ENCODE measurements around the gene JMJD8.

Gene JMJD8

DNA sequence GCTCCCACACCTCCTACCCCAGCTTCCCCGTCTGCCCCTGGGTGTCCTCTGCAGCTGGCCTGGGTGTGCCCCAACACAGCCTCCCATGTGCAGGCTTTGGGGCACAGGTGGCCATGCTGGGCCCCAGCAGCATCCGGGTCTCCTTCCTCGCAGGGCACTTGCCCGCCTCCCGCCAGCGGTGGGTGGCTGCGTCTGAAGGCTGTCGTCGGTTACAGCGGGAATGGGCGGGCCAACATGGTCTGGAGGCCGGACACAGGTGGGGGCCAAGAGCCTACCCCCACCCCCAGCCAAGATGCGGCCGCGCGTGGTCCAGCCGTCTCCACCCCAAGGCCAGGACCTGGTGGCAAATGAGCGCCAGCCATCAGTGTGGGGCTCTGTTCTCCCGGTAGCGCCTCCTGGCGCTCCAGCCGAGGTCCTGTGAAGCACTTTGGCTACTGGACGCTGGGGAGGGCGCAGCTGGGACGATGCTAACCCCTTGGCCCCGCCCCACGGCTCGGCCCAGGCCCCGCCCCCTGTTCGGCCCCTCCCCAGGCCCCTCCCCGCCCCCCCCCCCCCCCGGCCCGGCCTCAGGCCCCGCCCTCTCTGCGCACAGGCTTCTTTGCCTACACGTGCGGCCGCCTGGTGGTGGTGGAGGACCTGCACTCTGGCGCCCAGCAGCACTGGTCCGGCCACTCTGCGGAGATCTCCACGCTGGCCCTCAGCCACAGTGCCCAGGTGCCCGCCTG lies 23.5 kb downstream of the JMJD8 start:
- TF ChIP-seq REST (IDR thresholded peaks at IDR 0.05; ENCODE audit: insufficient read depth in 1 of 2, low read depth in 2 of 2, low read length in 2 of 2) (no peak), SIN3A (IDR thresholded peaks at IDR 0.05; ENCODE audit: borderline replicate concordance, insufficient read depth, low read length) (no peak), POLR2AphosphoS5 (IDR thresholded peaks at IDR 0.05; ENCODE audit: low read depth, low read length) (peak; percentile 52; the same call in 1 of the 2 replicates), TAF1 (IDR thresholded peaks at IDR 0.05; ENCODE audit: borderline replicate concordance, insufficient read depth, low read length) (no peak), FOXP2 (optimal IDR thresholded peaks at IDR 0.05; ENCODE audit: borderline replicate concordance, extremely low read depth, extremely low read length, insufficient read depth) (no peak)

DNA sequence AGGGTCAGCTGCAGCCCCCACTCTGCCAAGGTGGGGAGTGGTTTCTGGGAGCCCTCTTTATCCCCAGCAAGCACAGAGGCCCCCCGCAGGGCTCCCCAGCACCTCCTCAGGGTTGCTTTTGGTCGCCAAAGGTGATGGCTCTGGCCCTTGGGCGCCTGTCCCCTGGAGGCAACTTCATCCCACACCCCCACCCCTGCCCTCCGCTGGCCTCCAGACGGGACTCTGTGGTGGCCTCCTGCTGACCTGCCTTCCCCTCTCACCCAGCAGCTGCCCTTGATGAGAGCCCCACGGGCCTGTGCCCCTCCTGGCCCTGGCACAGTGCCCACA lies 24.0 kb downstream of the JMJD8 start:
- TF ChIP-seq POLR2AphosphoS5 (IDR thresholded peaks at IDR 0.05; ENCODE audit: low read depth, low read length) = no peak
- no peak for TF ChIP-seq REST (IDR thresholded peaks at IDR 0.05; ENCODE audit: insufficient read depth in 1 of 2, low read depth in 2 of 2, low read length in 2 of 2)
- TF ChIP-seq FOXP2 (optimal IDR thresholded peaks at IDR 0.05; ENCODE audit: borderline replicate concordance, extremely low read depth, extremely low read length, insufficient read depth) = no peak
- no peak for TF ChIP-seq TAF1 (IDR thresholded peaks at IDR 0.05; ENCODE audit: borderline replicate concordance, insufficient read depth, low read length)
- TF ChIP-seq SIN3A (IDR thresholded peaks at IDR 0.05; ENCODE audit: borderline replicate concordance, insufficient read depth, low read length) = no peak

GRCh38 chr16:659618-660017 lies 24.5 kb downstream of the JMJD8 start:
- TF ChIP-seq REST (IDR thresholded peaks at IDR 0.05; ENCODE audit: insufficient read depth in 1 of 2, low read depth in 2 of 2, low read length in 2 of 2) (no peak), POLR2AphosphoS5 (IDR thresholded peaks at IDR 0.05; ENCODE audit: low read depth, low read length) (no peak), FOXP2 (optimal IDR thresholded peaks at IDR 0.05; ENCODE audit: borderline replicate concordance, extremely low read depth, extremely low read length, insufficient read depth) (no peak), SIN3A (IDR thresholded peaks at IDR 0.05; ENCODE audit: borderline replicate concordance, insufficient read depth, low read length) (no peak), TAF1 (IDR thresholded peaks at IDR 0.05; ENCODE audit: borderline replicate concordance, insufficient read depth, low read length) (no peak)

DNA sequence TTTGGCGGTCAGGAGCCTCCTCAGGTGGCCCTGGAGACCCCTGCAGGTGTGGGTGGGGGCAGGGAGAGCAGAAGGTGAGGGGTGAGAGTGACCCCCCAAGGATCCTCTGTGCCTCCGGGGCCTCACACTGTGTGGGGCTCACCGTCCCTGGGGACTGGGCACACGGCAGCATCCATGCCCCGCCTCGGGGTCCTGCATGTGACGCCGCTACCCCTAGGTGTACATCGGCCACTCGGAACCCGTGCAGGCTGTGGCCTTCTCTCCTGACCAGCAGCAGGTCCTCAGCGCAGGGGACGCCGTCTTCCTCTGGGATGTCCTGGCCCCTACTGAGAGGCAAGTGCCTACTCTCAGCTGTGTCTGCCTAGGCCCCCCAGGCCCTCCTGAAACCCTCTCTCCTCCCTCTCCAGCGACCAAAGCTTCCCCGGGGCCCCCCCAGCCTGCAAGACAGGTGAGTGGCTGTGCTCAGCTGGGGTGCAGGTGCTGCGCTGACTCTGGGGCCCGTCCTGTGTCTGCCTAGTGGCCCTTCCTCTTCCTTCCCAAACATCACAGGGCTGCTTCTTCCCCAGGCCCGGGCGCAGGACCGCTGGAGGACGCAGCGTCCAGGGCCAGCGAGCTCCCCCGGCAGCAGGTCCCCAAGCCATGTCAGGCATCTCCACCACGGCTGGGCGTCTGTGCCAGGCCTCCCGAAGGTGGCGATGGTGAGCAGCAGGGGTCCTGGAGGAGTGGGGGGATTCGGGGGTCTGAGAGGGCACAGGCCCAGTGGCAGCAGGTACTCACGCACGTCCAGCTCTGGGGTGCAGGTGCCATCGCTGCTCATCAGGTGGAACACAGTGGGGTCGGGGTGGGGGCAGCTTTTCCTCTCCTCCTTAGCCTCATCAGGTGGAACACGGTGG lies 25.2 kb downstream of the JMJD8 start:
- no peak for TF ChIP-seq TAF1 (IDR thresholded peaks at IDR 0.05; ENCODE audit: borderline replicate concordance, insufficient read depth, low read length)
- no peak for TF ChIP-seq SIN3A (IDR thresholded peaks at IDR 0.05; ENCODE audit: borderline replicate concordance, insufficient read depth, low read length)
- no peak for TF ChIP-seq REST (IDR thresholded peaks at IDR 0.05; ENCODE audit: insufficient read depth in 1 of 2, low read depth in 2 of 2, low read length in 2 of 2)
- TF ChIP-seq POLR2AphosphoS5 (IDR thresholded peaks at IDR 0.05; ENCODE audit: low read depth, low read length) = no peak

Measured in PFSK-1 (cell line).